Stimulated activated CD8-positive, alpha-beta memory T cell treated with anti-CD3 and anti-CD28 coated beads, Interleukin-4, amount 100 ng/mL, for 48 hours (primary cell): ENCODE results near the gene CFAP73.

ENCODE experiments used
- DNase-seq: peaks from one replicate; pipeline ENCODE4 v3.0.0-alpha.2; 2020

The CFAP73 gene

GRCh38 chr12:113167868-113168267, 18.3 kb downstream of the CFAP73 start:
- DNase-seq, result no peak

- no peak for DNase-seq
Observed at GRCh38 chr12:113169697-113170096, 20.2 kb downstream of the CFAP73 start.

- no peak for DNase-seq
Observed at GRCh38 chr12:113170457-113170856, 20.9 kb downstream of the CFAP73 start.

GRCh38 chr12:113170926-113171325, 21.4 kb downstream of the CFAP73 start:
- no peak for DNase-seq

GRCh38 chr12:113171543-113171942, 22.0 kb downstream of the CFAP73 start:
- DNase-seq, result no peak

GRCh38 chr12:113172185-113172584, 22.7 kb downstream of the CFAP73 start:
- no peak for DNase-seq

GRCh38 chr12:113173081-113173698, 23.7 kb downstream of the CFAP73 start:
- DNase-seq, result no peak

GRCh38 chr12:113174461-113175384, 25.2 kb downstream of the CFAP73 start:
- peak; percentile 93 for DNase-seq

GRCh38 chr12:113179023-113179422, 29.5 kb downstream of the CFAP73 start:
- no peak for DNase-seq

- no peak for DNase-seq
Observed at GRCh38 chr12:113180333-113180732, 30.8 kb downstream of the CFAP73 start.

GRCh38 chr12:113181975-113182374, 32.5 kb downstream of the CFAP73 start:
- no peak for DNase-seq

- no peak for DNase-seq
Observed at GRCh38 chr12:113183030-113183589, 33.6 kb downstream of the CFAP73 start.

- DNase-seq, result no peak
Observed at GRCh38 chr12:113184098-113184899, 34.8 kb downstream of the CFAP73 start.

GRCh38 chr12:113184900-113185179, 35.3 kb downstream of the CFAP73 start:
- DNase-seq, result peak; percentile 90

GRCh38 chr12:113185180-113186032, 35.9 kb downstream of the CFAP73 start, which contains the start of the genes DDX54 and RITA1:
DDX54 (minus strand) TSS chr12:113185478; CDS start chr12:113185451, 27 bp downstream.
RITA1 (plus strand) TSS chr12:113185721; CDS start chr12:113186747, 1,026 bp downstream.
- DNase-seq, result peak; percentile 88

- no peak for DNase-seq
Observed at GRCh38 chr12:113186033-113186365, 36.5 kb downstream of the CFAP73 start.

- DNase-seq, result no peak
Observed at GRCh38 chr12:113186666-113187325, 37.3 kb downstream of the CFAP73 start.

GRCh38 chr12:113189361-113189760, 39.8 kb downstream of the CFAP73 start:
- no peak for DNase-seq

- DNase-seq, result no peak
Observed at GRCh38 chr12:113190761-113191160, 41.2 kb downstream of the CFAP73 start.

GRCh38 chr12:113191227-113191626, 41.7 kb downstream of the CFAP73 start:
- DNase-seq, result no peak

- DNase-seq, result no peak
Observed at GRCh38 chr12:113194971-113195391, 45.5 kb downstream of the CFAP73 start.

GRCh38 chr12:113195598-113195997, 46.1 kb downstream of the CFAP73 start:
- no peak for DNase-seq
